Measurements from ENCODE around the gene VSTM4. TPM values are rescaled to one million over a fixed set of nuclear protein-coding genes. Genes with fewer than 3 reads are reported as not detected.
A peak's percentile ranks its signal among the peaks of the same experiment; 100 is the strongest.

The VSTM4 gene
- total and polyA plus RNA-seq, 3 experiments from 2014 or later = 0.07 to 0.09 TPM; not detected in 1

- Mint-ChIP-seq H3K27ac (no peak overlapping the region), H3K27me3 (peaks cover under 1 to 3% of the 10 kb centered on the region in 2 donors), H3K4me1 (peaks cover 0 to 7% (median 5%) of the 10 kb centered on the region in 3 donors), H3K9me3 (peaks cover 0 to 2% (median 0%) of the 10 kb centered on the region in 5 donors), H3K4me3 (no peak overlapping the region), H3K36me3 (no peaks in the 10 kb centered on the region)
- H3K4me3 ChIP-seq (ENCODE audit: low read length) = no peak overlapping the region
- H3K9me3 ChIP-seq (ENCODE audit: low read length) = no peaks in the 10 kb centered on the region
- no peak overlapping the region for H3K27ac ChIP-seq (ENCODE audit: low read depth, low read length)
- ChIA-PET CTCF (no interaction called here), POLR2A (no interaction called here)
- no peaks in the 10 kb centered on the region for H3K4me1 ChIP-seq (ENCODE audit: insufficient read depth, low read length)
- H3K36me3 ChIP-seq (ENCODE audit: insufficient read depth, low read length) = no peaks in the 10 kb centered on the region
- no peak for DNase-seq
- H3K27me3 ChIP-seq (ENCODE audit: insufficient read depth, low read length, poor library complexity, severe bottlenecking) = no peaks in the 10 kb centered on the region
Observed at GRCh38 chr10:49140304-49141177, 25.2 kb upstream of the VSTM4 start.

DNA sequence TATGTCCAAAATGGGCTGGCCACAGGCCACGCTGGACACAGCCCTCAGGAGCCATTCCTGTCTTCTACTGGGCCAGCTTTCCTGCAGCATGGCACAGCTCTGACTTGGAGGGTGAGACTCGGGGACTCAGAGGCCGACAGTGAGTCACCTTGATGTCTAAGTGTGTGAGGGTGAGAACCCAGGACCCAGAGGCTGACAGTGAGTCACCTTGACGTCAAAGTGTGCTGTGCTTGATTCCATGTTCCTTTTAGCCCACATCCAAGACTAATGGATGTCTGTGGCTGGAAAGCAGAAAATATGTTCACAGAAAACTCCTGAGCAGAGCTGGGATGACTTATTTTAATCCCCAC is 24.5 kb upstream of the VSTM4 start:
- Histone ChIP-seq H3K27me3 (ENCODE audit: insufficient read depth, low read length, poor library complexity, severe bottlenecking) (no peaks in the 10 kb centered on the region), H3K4me3 (ENCODE audit: low read length) (no peak overlapping the region), H3K4me1 (ENCODE audit: insufficient read depth, low read length) (no peaks in the 10 kb centered on the region), H3K9me3 (ENCODE audit: low read length) (no peaks in the 10 kb centered on the region), H3K27ac (ENCODE audit: low read depth, low read length) (no peak overlapping the region), H3K36me3 (ENCODE audit: insufficient read depth, low read length) (no peaks in the 10 kb centered on the region)
- no peaks in the 10 kb centered on the region for H3K36me3 Mint-ChIP-seq
- no peak overlapping the region for H3K4me3 Mint-ChIP-seq
- H3K27me3 Mint-ChIP-seq = peaks cover 0 to 4% of the 10 kb centered on the region in 2 donors
- POLR2A ChIA-PET = no interaction called here
- CTCF ChIA-PET = no interaction called here
- no peak for DNase-seq
- H3K27ac Mint-ChIP-seq = no peak overlapping the region
- peaks cover 0 to 2% (median 0%) of the 10 kb centered on the region in 5 donors for H3K9me3 Mint-ChIP-seq
- peaks cover 0 to 11% (median 6%) of the 10 kb centered on the region in 3 donors for H3K4me1 Mint-ChIP-seq

GRCh38 chr10:49139028-49139845 is 23.9 kb upstream of the VSTM4 start:
- POLR2A ChIA-PET = no interaction called here
- no peak for DNase-seq
- Mint-ChIP-seq H3K27me3 (peaks cover 1 to 8% of the 10 kb centered on the region in 2 donors), H3K27ac (no peak overlapping the region), H3K4me1 (peaks cover 0 to 12% (median 11%) of the 10 kb centered on the region in 3 donors), H3K36me3 (no peaks in the 10 kb centered on the region), H3K9me3 (peaks cover 0 to 2% (median 0%) of the 10 kb centered on the region in 5 donors), H3K4me3 (no peak overlapping the region)
- CTCF ChIA-PET = no interaction called here
- Histone ChIP-seq H3K27ac (ENCODE audit: low read depth, low read length) (peak overlapping the region; percentile 21), H3K27me3 (ENCODE audit: insufficient read depth, low read length, poor library complexity, severe bottlenecking) (no peaks in the 10 kb centered on the region), H3K4me1 (ENCODE audit: insufficient read depth, low read length) (no peaks in the 10 kb centered on the region), H3K4me3 (ENCODE audit: low read length) (no peak overlapping the region), H3K9me3 (ENCODE audit: low read length) (no peaks in the 10 kb centered on the region), H3K36me3 (ENCODE audit: insufficient read depth, low read length) (no peaks in the 10 kb centered on the region)

GRCh38 chr10:49138361-49138891 is 23.1 kb upstream of the VSTM4 start:
- Mint-ChIP-seq H3K27ac (no peak overlapping the region), H3K4me1 (peaks cover 0 to 12% (median 11%) of the 10 kb centered on the region in 3 donors), H3K4me3 (no peak overlapping the region), H3K9me3 (peaks cover 0 to 2% (median 0%) of the 10 kb centered on the region in 5 donors), H3K36me3 (no peaks in the 10 kb centered on the region), H3K27me3 (peaks cover 1 to 8% of the 10 kb centered on the region in 2 donors)
- no peak for DNase-seq
- POLR2A ChIA-PET = no interaction called here
- no peaks in the 10 kb centered on the region for H3K36me3 ChIP-seq (ENCODE audit: insufficient read depth, low read length)
- no peak overlapping the region for H3K4me3 ChIP-seq (ENCODE audit: low read length)
- CTCF ChIA-PET = no interaction called here
- no peak overlapping the region for H3K27ac ChIP-seq (ENCODE audit: low read depth, low read length)
- H3K9me3 ChIP-seq (ENCODE audit: low read length) = no peaks in the 10 kb centered on the region
- no peaks in the 10 kb centered on the region for H3K27me3 ChIP-seq (ENCODE audit: insufficient read depth, low read length, poor library complexity, severe bottlenecking)
- H3K4me1 ChIP-seq (ENCODE audit: insufficient read depth, low read length) = no peaks in the 10 kb centered on the region

DNA sequence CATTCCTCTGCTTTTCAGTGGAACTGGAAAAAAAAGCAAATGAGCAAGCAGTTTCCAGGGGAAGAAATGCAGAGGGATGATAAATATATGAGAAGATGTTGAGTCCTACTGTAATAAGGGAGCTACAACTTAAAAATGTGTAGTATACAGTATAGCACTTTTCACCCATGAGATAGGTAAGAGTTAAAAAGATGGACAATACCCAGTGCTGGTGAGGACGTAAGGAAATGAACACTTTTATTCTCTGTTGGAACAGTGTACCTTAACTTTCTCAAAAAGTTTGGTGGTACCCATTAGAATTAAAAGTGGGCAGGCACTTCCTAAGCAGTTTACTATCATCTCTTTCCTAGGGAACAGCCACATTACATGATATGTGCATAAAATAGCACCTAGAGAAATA is 21.2 kb upstream of the VSTM4 start:
- H3K27me3 ChIP-seq (ENCODE audit: insufficient read depth, low read length, poor library complexity, severe bottlenecking) = no peaks in the 10 kb centered on the region
- H3K9me3 ChIP-seq (ENCODE audit: low read length) = no peaks in the 10 kb centered on the region
- no peak for DNase-seq
- ChIA-PET CTCF (no interaction called here), POLR2A (no interaction called here)
- H3K4me3 ChIP-seq (ENCODE audit: low read length) = no peak overlapping the region
- peaks cover 1 to 12% of the 10 kb centered on the region in 2 donors for H3K27me3 Mint-ChIP-seq
- H3K27ac ChIP-seq (ENCODE audit: low read depth, low read length) = no peak overlapping the region
- H3K27ac Mint-ChIP-seq = no peak overlapping the region
- peaks cover 0 to 12% (median 11%) of the 10 kb centered on the region in 3 donors for H3K4me1 Mint-ChIP-seq
- H3K9me3 Mint-ChIP-seq = peaks cover 0 to 4% (median 0%) of the 10 kb centered on the region in 5 donors
- no peak overlapping the region for H3K4me3 Mint-ChIP-seq
- H3K36me3 Mint-ChIP-seq = no peaks in the 10 kb centered on the region
- H3K4me1 ChIP-seq (ENCODE audit: insufficient read depth, low read length) = no peaks in the 10 kb centered on the region
- H3K36me3 ChIP-seq (ENCODE audit: insufficient read depth, low read length) = no peaks in the 10 kb centered on the region

- Histone ChIP-seq H3K9me3 (ENCODE audit: low read length) (no peaks in the 10 kb centered on the region), H3K27me3 (ENCODE audit: insufficient read depth, low read length, poor library complexity, severe bottlenecking) (no peaks in the 10 kb centered on the region), H3K4me1 (ENCODE audit: insufficient read depth, low read length) (no peaks in the 10 kb centered on the region), H3K27ac (ENCODE audit: low read depth, low read length) (no peak overlapping the region), H3K4me3 (ENCODE audit: low read length) (no peak overlapping the region), H3K36me3 (ENCODE audit: insufficient read depth, low read length) (no peaks in the 10 kb centered on the region)
- H3K36me3 Mint-ChIP-seq = no peaks in the 10 kb centered on the region
- H3K4me1 Mint-ChIP-seq = peaks cover 0 to 12% (median 11%) of the 10 kb centered on the region in 3 donors
- peak overlapping the region in 4 of 8 donors; percentile 20 to 83 (median 63) for H3K27ac Mint-ChIP-seq
- peaks cover 0 to 4% (median 0%) of the 10 kb centered on the region in 5 donors for H3K9me3 Mint-ChIP-seq
- ChIA-PET POLR2A (no interaction called here), CTCF (no interaction called here)
- H3K4me3 Mint-ChIP-seq = peak overlapping the region in 4 of 7 donors; percentile 1 to 59 (median 22)
- peaks cover 7 to 16% of the 10 kb centered on the region in 2 donors for H3K27me3 Mint-ChIP-seq
- no peak for DNase-seq
Observed at GRCh38 chr10:49135575-49136313, 20.4 kb upstream of the VSTM4 start.

- Histone ChIP-seq H3K9me3 (ENCODE audit: low read length) (no peaks in the 10 kb centered on the region), H3K4me3 (ENCODE audit: low read length) (no peak overlapping the region), H3K27ac (ENCODE audit: low read depth, low read length) (no peak overlapping the region), H3K27me3 (ENCODE audit: insufficient read depth, low read length, poor library complexity, severe bottlenecking) (no peaks in the 10 kb centered on the region), H3K4me1 (ENCODE audit: insufficient read depth, low read length) (no peaks in the 10 kb centered on the region), H3K36me3 (ENCODE audit: insufficient read depth, low read length) (no peaks in the 10 kb centered on the region)
- Mint-ChIP-seq H3K4me1 (peaks cover 0 to 12% (median 11%) of the 10 kb centered on the region in 3 donors), H3K27me3 (peaks cover 11 to 24% of the 10 kb centered on the region in 2 donors), H3K4me3 (peak overlapping the region in 1 of 7 donors; percentile 29), H3K9me3 (peaks cover 0 to 4% (median 0%) of the 10 kb centered on the region in 5 donors), H3K36me3 (no peaks in the 10 kb centered on the region), H3K27ac (no peak overlapping the region)
- DNase-seq = no peak
- ChIA-PET CTCF (no interaction called here), POLR2A (no interaction called here)
Observed at GRCh38 chr10:49134327-49134726, 19.0 kb upstream of the VSTM4 start.

All from CD8-positive, alpha-beta memory T cell (primary cell).